HEK293T (cell line): ENCODE data around the gene HEBP2.

ENCODE experiments used
- FOXA1 ChIP-seq: fragments of 450-650 bp; IDR thresholded peaks from 2 replicates; pipeline ENCODE4 v1.6.1; 2016; ENCODE audit warnings: mild to moderate bottlenecking
- LEF1 ChIP-seq: fragments of 450-650 bp; IDR thresholded peaks from 2 replicates; pipeline ENCODE4 v1.6.1; 2017; ENCODE audit warnings: mild to moderate bottlenecking, borderline replicate concordance
- ZNF384 ChIP-seq: fragments of 450-650 bp; IDR thresholded peaks from 2 replicates; pipeline ENCODE4 v1.6.1; 2016

GRCh38 chr6:138424004-138424904, 20.2 kb downstream of the HEBP2 start:
- no peak for TF ChIP-seq LEF1
- no peak for TF ChIP-seq FOXA1
- no peak for TF ChIP-seq ZNF384
